Hematopoietic multipotent progenitor cell treated with erythropoietin and hydrocortisone succinate and interleukin-3 and kit ligand, for 17 days (in vitro differentiated cells): ENCODE results near the gene PKD2L1.
"Not testable (repeated sequence)": the region's sequence is repeated elsewhere in the genome, so short reads cannot be mapped to it uniquely, and the experiment has no call there.

Experiments used
- DNase-seq: peaks from one replicate; pipeline ENCODE4 v3.0.0-alpha.2; 2015; ENCODE audit warnings: low spot score

PKD2L1 gene

GRCh38 chr10:100333661-100334440 is 3.8 kb upstream of the PKD2L1 start:
- DNase-seq: no peak

- DNase-seq: no peak
These were observed 3.1 kb upstream of the PKD2L1 start for GRCh38 chr10:100333106-100333505.

- no peak for DNase-seq
These were observed 1.8 kb downstream of the PKD2L1 start for GRCh38 chr10:100328198-100328597.

- no peak for DNase-seq
These were observed 2.4 kb downstream of the PKD2L1 start for GRCh38 chr10:100327718-100328009.

- DNase-seq: no peak
These were observed 2.9 kb downstream of the PKD2L1 start for GRCh38 chr10:100327007-100327717.

- no peak for DNase-seq
These were observed 4.9 kb downstream of the PKD2L1 start for GRCh38 chr10:100325158-100325557.

GRCh38 chr10:100319707-100320402 is 10.2 kb downstream of the PKD2L1 start:
- DNase-seq: no peak

- no peak for DNase-seq
These were observed 11.8 kb downstream of the PKD2L1 start for GRCh38 chr10:100318207-100318606.

GRCh38 chr10:100315615-100316014 is 14.4 kb downstream of the PKD2L1 start:
- DNase-seq: no peak

- DNase-seq: no peak
These were observed 18.7 kb downstream of the PKD2L1 start for GRCh38 chr10:100311298-100311697.

- no peak for DNase-seq
These were observed 22.3 kb downstream of the PKD2L1 start for GRCh38 chr10:100307684-100308083.

- no peak for DNase-seq
These were observed 23.2 kb downstream of the PKD2L1 start for GRCh38 chr10:100306861-100307260.

- no peak for DNase-seq
These were observed 25.6 kb downstream of the PKD2L1 start for GRCh38 chr10:100304414-100304813.

GRCh38 chr10:100303724-100304319 is 26.2 kb downstream of the PKD2L1 start:
- DNase-seq: peak; percentile 28

- DNase-seq: not testable (repeated sequence)
These were observed 28.9 kb downstream of the PKD2L1 start for GRCh38 chr10:100301123-100301522.

- no peak for DNase-seq
These were observed 32.8 kb downstream of the PKD2L1 start for GRCh38 chr10:100297242-100297641.

GRCh38 chr10:100293066-100293465 is 37.0 kb downstream of the PKD2L1 start:
- DNase-seq: no peak

GRCh38 chr10:100292300-100292699 is 37.7 kb downstream of the PKD2L1 start:
- not testable (repeated sequence) for DNase-seq

- no peak for DNase-seq
These were observed 38.7 kb downstream of the PKD2L1 start for GRCh38 chr10:100291356-100291755.

GRCh38 chr10:100289641-100290040 is 40.4 kb downstream of the PKD2L1 start:
- DNase-seq: peak; percentile 45

- DNase-seq: no peak
These were observed 41.8 kb downstream of the PKD2L1 start for GRCh38 chr10:100288196-100288595.

GRCh38 chr10:100287756-100288155 is 42.3 kb downstream of the PKD2L1 start:
- no peak for DNase-seq
